NCI-H1105 (cell line): ENCODE measurements around the gene TRIM44.
A peak's percentile ranks its signal among the peaks of the same experiment; 100 is the strongest.

ENCODE experiments used
- DNase-seq: peaks from one replicate; lab custom pipeline; 2025; lab: John Stamatoyannopoulos, UW

The TRIM44 gene

GRCh38 chr11:35791088-35791958 is 128.7 kb downstream of the TRIM44 start:
- DNase-seq: peak; percentile 0

GRCh38 chr11:35792148-35792845 is 129.7 kb downstream of the TRIM44 start:
- DNase-seq: peak; percentile 45

DNA sequence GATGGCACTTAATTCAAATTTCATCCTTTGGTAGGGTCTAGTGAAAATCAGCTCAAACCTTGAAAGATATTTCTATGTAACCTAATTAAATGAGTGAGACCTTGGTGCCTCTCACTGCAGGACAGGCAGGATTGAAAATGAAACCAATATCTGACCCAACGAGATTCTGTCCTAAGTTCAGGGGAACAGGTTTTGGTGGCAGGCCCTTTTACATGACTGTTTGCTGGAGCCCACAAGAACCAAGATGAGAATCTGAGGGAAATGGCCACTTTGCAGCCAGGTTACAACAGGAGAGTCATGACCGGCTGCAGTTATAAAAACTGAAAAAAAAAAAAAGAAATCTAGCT is 130.2 kb downstream of the TRIM44 start:
- DNase-seq: no peak

GRCh38 chr11:35794333-35794732 is 131.8 kb downstream of the TRIM44 start:
- DNase-seq: no peak

DNA sequence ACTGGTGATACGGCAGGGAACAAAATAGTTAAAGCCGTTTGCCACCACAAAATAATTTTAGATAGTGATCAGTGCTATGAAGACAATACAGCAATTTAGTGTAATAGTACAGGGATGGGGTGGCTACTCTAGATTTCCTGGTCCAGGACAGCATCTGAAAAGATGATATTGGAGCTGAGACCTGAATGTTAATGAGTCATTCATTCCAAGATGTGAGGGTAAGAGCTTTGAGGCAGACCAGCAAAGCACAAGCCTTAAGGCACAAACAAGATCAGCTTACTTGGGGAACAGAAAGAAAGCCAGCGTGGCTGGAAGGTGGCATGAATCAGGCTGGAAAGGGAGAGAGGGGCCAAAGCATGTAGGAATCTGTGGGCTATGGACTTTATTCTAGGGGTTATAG is 132.3 kb downstream of the TRIM44 start:
- DNase-seq: no peak

- no peak for DNase-seq
Measured at GRCh38 chr11:35796562-35796961, 134.0 kb downstream of the TRIM44 start.

GRCh38 chr11:35798423-35798822 is 135.8 kb downstream of the TRIM44 start:
- DNase-seq: no peak

- DNase-seq: no peak
Measured at GRCh38 chr11:35798983-35799382, 136.4 kb downstream of the TRIM44 start.

DNA sequence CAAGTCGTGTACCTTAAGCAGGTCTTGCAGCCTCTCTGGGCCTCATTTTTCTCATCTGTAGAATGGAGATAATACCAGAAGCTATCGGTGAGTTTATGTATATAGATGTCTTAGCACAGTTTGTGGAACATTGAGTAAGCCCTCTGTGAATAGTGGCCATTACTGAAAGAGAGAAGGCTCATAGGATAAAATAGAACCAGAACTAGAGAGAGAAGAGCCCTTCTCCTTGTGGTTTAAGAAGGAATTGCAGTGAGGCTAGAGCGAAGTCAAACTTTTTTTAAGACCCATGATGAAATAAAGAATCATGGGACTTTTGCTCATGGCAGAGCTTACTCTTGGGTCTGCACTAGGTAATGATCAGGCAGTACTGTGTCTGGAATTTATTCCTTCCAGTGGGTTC is 137.1 kb downstream of the TRIM44 start:
- no peak for DNase-seq

GRCh38 chr11:35800970-35801953 is 138.7 kb downstream of the TRIM44 start:
- DNase-seq: no peak

GRCh38 chr11:35802221-35802620 is 139.6 kb downstream of the TRIM44 start:
- no peak for DNase-seq

- no peak for DNase-seq
Measured at GRCh38 chr11:35802672-35803071, 140.1 kb downstream of the TRIM44 start.

- DNase-seq: peak; percentile 38
Measured at GRCh38 chr11:35803115-35803514, 140.5 kb downstream of the TRIM44 start.

GRCh38 chr11:35804451-35805040 is 142.0 kb downstream of the TRIM44 start:
- no peak for DNase-seq

GRCh38 chr11:35809561-35809960 is 147.0 kb downstream of the TRIM44 start:
- DNase-seq: no peak

DNA sequence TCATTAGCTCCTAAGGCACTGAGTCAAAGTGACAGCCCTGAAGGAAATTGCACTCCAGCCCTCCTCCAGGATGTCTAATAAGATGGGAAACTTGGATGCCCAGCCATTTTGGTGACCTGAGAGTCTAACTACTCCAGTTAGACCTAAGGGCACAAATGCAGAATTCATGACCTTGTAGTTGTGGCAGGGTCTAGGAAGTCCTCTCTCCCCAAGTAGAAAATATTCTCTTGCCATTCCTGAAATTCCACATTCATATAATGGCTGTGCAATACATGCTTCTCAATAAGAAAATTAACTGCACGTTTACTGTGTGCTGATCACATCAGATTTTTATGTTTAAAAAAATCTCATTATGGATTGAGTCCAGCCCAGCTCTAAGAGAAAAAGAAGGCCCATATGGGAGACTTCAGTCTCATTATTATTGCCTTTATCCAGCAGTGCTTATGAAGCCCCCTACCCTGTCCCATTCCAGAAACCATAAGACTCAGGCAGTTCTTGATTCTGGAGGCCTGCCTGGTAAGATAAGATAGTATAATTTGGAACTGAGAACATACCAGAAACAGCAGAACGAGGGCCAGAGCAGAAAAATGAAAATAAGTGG is 147.6 kb downstream of the TRIM44 start:
- DNase-seq: no peak

- DNase-seq: no peak
Measured at GRCh38 chr11:35811783-35812182, 149.2 kb downstream of the TRIM44 start.

DNA sequence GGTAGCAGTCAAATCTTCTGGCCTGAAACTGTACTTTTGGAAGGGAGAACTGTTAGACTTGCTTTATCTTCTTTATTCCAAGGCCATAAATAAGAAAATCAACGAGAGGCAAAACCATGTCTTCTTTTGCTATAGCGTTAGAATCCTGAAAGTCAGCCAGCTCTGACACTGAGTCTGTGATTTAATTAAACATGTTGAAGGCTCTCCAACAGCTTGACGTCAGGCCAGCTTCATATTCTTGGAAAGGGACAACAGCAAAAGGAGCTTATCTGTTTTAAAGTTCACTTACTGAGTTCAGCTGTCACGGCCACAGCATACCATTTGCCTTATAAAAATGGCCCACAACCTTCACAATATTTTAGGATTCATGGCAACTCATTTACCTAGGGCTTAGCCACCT is 150.3 kb downstream of the TRIM44 start:
- DNase-seq: no peak

DNA sequence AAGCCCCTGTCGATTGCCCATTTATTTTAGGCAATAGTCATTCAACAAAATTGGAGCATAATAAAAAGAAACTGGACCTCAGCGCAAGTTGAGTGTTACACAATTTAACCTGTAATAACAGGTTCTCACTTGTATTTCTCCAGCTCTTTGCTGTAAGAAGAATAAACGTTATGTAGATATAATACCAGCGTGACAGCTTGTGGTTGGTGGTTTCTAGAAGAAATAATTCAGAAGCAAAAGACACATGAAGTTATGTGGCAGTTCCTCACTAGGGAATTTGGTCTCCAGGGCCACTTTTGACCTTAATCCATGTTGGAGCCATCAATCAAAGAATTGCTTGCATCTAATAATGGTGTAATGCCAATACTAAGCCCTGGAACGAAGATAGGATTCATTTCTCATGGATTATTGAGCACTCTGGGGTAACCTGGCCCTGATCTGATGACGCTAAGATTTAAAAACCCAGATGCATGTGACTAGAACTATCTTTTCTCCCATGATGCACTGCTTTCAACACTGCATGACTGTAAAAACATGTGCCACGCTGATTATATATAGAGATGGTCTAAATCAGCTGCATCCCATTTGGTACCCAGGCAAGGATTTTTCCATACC is 151.6 kb downstream of the TRIM44 start:
- DNase-seq: no peak

DNA sequence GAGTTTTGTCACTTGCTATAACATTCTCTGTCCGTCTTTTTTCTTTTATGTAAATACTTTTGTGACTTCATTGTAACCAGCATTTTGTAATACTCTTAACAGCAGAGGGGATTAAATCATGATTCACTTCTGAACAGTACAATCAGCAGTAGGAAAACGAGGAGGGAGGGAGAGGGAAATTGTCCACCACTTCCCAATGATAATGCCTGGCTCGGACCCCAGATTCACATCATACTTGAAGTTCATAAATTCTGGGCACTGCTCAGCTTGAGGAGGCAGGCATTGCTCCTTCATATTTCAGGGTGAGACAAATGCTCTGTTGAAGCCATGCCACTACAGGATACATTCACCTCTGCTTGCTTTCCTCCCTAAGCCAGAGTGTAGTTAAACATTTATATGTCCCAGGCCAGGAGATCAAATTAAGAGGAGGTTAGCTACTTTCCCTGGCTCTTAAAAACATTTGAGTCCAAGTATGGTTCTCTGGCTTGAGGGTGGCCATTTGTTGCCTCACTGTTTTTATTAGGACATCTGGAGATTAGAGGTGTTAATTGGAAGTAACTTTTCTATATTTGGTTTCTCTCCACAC is 152.2 kb downstream of the TRIM44 start:
- DNase-seq: no peak
